ENCODE measurements around the gene ISG20. TPM values are rescaled to one million over a fixed set of nuclear protein-coding genes. Genes with fewer than 3 reads are reported as not detected.

The ISG20 gene
- polyA plus RNA-seq, 1 experiment, result 4.2 TPM

DNA sequence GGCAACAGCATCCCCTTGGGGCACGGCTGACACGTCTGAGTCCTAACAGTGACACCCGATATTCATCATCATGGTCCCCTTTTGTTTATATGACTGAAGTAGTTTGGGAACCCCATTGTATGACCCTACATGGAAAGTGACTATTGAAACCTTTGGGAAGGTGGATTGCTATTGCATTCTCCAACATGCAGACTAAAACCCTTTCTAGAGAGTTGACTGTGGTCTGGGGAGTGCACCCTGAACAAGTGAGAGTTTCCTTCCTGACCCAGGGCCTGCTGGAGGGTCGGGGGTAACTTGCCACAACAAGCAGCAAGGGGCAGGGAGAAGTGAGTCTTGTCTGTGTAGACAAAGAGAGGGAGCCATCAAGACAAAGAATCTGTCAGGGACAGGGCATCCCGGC, 54.4 kb downstream of the ISG20 start:
- no peak for DNase-seq (ENCODE audit: low read depth)
- no peak overlapping the region for H3K4me3 ChIP-seq (ENCODE audit: low read depth, low read length)
- H3K36me3 ChIP-seq (ENCODE audit: control insufficient read depth, insufficient read depth, low read length), result no peaks in the 10 kb centered on the region
- CTCF ChIA-PET, result no interaction called here
- TF ChIP-seq, protein P1, sequence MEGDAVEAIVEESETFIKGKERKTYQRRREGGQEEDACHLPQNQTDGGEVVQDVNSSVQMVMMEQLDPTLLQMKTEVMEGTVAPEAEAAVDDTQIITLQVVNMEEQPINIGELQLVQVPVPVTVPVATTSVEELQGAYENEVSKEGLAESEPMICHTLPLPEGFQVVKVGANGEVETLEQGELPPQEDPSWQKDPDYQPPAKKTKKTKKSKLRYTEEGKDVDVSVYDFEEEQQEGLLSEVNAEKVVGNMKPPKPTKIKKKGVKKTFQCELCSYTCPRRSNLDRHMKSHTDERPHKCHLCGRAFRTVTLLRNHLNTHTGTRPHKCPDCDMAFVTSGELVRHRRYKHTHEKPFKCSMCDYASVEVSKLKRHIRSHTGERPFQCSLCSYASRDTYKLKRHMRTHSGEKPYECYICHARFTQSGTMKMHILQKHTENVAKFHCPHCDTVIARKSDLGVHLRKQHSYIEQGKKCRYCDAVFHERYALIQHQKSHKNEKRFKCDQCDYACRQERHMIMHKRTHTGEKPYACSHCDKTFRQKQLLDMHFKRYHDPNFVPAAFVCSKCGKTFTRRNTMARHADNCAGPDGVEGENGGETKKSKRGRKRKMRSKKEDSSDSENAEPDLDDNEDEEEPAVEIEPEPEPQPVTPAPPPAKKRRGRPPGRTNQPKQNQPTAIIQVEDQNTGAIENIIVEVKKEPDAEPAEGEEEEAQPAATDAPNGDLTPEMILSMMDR (IDR thresholded peaks at IDR 0.05; ENCODE audit: insufficient read depth, low read depth, low read length), result no peak
- H3K27me3 ChIP-seq (ENCODE audit: control insufficient read depth, insufficient read depth, low read length), result peaks cover 4% of the 10 kb centered on the region
- POLR2A ChIA-PET, result no interaction called here

DNA sequence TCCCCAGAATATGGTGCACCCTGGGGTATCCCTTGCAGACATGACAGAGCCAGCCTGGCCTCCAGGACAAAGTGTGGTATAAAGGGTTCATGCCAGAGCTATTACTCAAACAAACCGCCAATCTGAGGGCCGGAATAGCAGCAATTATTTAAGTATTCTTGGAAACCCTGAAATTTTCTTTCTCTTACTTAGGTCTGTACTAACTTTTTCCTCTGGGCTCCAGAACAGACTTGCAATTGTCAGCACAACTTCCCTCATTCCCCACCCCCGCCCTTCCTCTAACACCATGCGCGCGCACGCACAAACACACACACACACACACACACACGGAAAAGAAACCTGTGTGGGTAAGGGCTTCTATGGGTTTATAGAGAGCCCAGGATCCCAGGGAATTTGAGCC, 56.3 kb downstream of the ISG20 start:
- ChIA-PET CTCF (no interaction called here), POLR2A (no interaction called here)
- TF ChIP-seq, protein P1 (IDR thresholded peaks at IDR 0.05; ENCODE audit: insufficient read depth, low read depth, low read length), result no peak
- H3K36me3 ChIP-seq (ENCODE audit: control insufficient read depth, insufficient read depth, low read length), result no peaks in the 10 kb centered on the region
- peaks cover 8% of the 10 kb centered on the region for H3K27me3 ChIP-seq (ENCODE audit: control insufficient read depth, insufficient read depth, low read length)
- no peak overlapping the region for H3K4me3 ChIP-seq (ENCODE audit: low read depth, low read length)
- DNase-seq (ENCODE audit: low read depth), result no peak

DNA sequence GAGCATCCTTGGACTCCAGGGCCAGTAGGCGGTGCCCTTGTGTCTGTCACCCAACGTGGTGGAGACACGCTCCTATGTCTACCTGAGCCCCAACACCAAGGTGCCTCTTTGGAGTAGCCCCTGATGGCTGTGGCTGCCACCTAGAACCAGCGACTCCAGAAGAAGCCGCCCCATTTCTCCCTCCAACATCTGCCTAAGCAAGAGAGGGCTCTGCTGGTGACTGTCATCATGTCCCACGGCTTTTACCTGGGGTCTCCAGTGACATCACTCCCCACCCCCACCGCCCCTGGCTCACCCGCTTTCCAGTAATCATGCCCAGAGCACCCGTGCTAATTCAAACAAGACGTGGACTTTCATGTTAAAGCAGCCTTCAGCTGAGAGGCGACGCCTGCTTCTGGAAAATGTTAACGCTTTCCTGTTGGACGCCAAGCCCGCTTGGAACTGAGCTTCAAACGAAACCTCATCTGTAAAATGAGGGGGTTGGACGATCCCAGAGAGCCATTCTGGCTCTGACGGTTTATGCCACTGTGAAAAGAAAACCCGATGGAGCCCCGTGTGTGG, 57.0 kb downstream of the ISG20 start:
- CTCF ChIA-PET, result interaction anchor here (0.6 kb wide), 1 partner anchor 1524 kb away, joined by 4 read pairs; no protein-coding TSS in a partner anchor
- POLR2A ChIA-PET, result no interaction called here
- no peaks in the 10 kb centered on the region for H3K36me3 ChIP-seq (ENCODE audit: control insufficient read depth, insufficient read depth, low read length)
- no peak overlapping the region for H3K4me3 ChIP-seq (ENCODE audit: low read depth, low read length)
- TF ChIP-seq, protein P1 (IDR thresholded peaks at IDR 0.05; ENCODE audit: insufficient read depth, low read depth, low read length), result no peak
- peaks cover 8% of the 10 kb centered on the region for H3K27me3 ChIP-seq (ENCODE audit: control insufficient read depth, insufficient read depth, low read length)
- no peak for DNase-seq (ENCODE audit: low read depth)

DNA sequence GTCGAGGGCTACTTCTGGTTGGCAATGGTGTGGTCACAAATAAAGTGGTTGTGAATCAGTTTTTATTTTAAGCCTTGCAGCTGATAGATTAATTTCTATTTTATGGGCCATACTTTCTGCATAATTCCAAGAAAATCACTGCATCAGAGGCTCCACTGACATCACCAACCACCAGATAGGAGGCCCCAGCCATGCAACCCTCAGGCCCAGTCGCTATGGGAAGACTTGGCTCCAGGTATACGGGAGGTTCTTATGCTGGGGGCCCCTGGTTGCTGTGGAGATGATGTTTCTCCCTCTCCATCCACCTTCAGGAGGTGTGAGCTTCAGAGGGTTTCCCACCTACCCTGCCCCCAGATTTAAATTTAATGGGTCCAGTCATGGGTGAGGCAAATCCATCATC, 57.4 kb downstream of the ISG20 start:
- ChIA-PET CTCF (interaction anchor here (0.6 kb wide), 1 partner anchor 1525 kb away, joined by 4 read pairs; no protein-coding TSS in a partner anchor), POLR2A (no interaction called here)
- Histone ChIP-seq H3K27me3 (ENCODE audit: control insufficient read depth, insufficient read depth, low read length) (peaks cover 8% of the 10 kb centered on the region), H3K36me3 (ENCODE audit: control insufficient read depth, insufficient read depth, low read length) (no peaks in the 10 kb centered on the region), H3K4me3 (ENCODE audit: low read depth, low read length) (no peak overlapping the region)
- TF ChIP-seq, protein P1 (IDR thresholded peaks at IDR 0.05; ENCODE audit: insufficient read depth, low read depth, low read length), result no peak
- DNase-seq (ENCODE audit: low read depth), result no peak

DNA sequence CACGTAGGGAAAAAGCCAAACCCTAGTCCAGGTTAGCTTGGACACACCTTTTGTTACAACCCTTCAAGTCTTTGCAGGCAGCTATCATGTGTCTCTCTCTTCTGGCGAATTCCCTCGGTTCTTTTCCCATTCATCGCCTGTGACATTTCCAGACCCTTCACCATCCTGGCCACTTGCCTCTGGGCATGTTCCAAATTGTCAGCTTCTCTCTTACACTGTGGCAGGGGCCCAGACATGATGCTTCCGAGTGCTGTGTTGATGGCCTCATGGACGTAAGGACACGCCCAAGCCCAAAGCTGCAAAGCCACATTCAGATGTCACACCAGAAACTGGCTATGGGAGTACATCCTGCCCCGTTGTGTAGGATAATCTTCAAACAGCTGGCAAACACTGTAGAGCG, 58.5 kb downstream of the ISG20 start:
- TF ChIP-seq, protein P1 (IDR thresholded peaks at IDR 0.05; ENCODE audit: insufficient read depth, low read depth, low read length), result no peak
- no peaks in the 10 kb centered on the region for H3K36me3 ChIP-seq (ENCODE audit: control insufficient read depth, insufficient read depth, low read length)
- H3K27me3 ChIP-seq (ENCODE audit: control insufficient read depth, insufficient read depth, low read length), result peaks cover 8% of the 10 kb centered on the region
- no peak for DNase-seq (ENCODE audit: low read depth)
- ChIA-PET CTCF (interaction anchor here (1.0 kb wide), 1 partner anchor 30 kb away, joined by 5 read pairs; no protein-coding TSS in a partner anchor), POLR2A (no interaction called here)
- H3K4me3 ChIP-seq (ENCODE audit: low read depth, low read length), result no peak overlapping the region

Measured in BJ (cell line).